H1 (cell line): ENCODE data around the gene PTGIR. TPM values are rescaled to one million over a fixed set of nuclear protein-coding genes. Genes with fewer than 3 reads are reported as not detected.

ENCODE experiments used
- CTCF ChIA-PET: fragments of 300-600 bp; sonication (Branson Sonifier 250); formaldehyde crosslinking; loops from one replicate; lab custom pipeline; 2021; ENCODE audit not compliant: partially characterized antibody; lab: Charles Lee
- POLR2A ChIA-PET: fragments of 300-600 bp; sonication (Branson Sonifier 250); formaldehyde crosslinking; loops from one replicate; lab custom pipeline; 2021; ENCODE audit warnings: inconsistent platforms; ENCODE audit not compliant: partially characterized antibody; lab: Charles Lee
- DNase-seq, 2 experiments: peaks; one replicate each; pipeline versions ENCODE4 v3.0.0 to v3.0.0-alpha.2; 2010 to 2022; ENCODE audit warnings: low spot score in 2 of 2, low read depth in 1 of 2, mixed read lengths in 1 of 2
- FAIRE-seq: peaks from 2 replicates; lab custom pipeline; 2011; peaks lifted over from hg19 to GRCh38; lab: Jason Lieb, UNC
- H2AFZ ChIP-seq: 2 replicates; pipeline ENCODE4 v1.8.1; 2012; ENCODE audit warnings: low read length, inconsistent platforms
- H2AK5ac ChIP-seq: 2 replicates; pipeline ENCODE4 v1.6.1; 2013; ENCODE audit warnings: low read depth, low read length
- H2BK120ac ChIP-seq: replicated peaks from 2 replicates; pipeline ENCODE3; 2013; ENCODE audit warnings: low read depth, low read length, inconsistent platforms
- H2BK12ac ChIP-seq: 2 replicates; pipeline ENCODE4 v1.6.1; 2013; ENCODE audit warnings: low read depth, low read length
- H2BK15ac ChIP-seq: 2 replicates; pipeline ENCODE4 v1.6.1; 2013; ENCODE audit warnings: low read length
- H2BK20ac ChIP-seq: 2 replicates; pipeline ENCODE4 v1.6.1; 2013; ENCODE audit warnings: low read length
- H2BK5ac ChIP-seq: 2 replicates; pipeline ENCODE4 v1.6.1; 2013; ENCODE audit warnings: low read depth, low read length
- H3K14ac ChIP-seq: 2 replicates; pipeline ENCODE4 v1.6.1; 2013; ENCODE audit warnings: inconsistent platforms; ENCODE audit not compliant: insufficient read length
- H3K18ac ChIP-seq: 2 replicates; pipeline ENCODE4 v1.6.1; 2013; ENCODE audit warnings: low read length; ENCODE audit errors: extremely low read depth
- H3K23ac ChIP-seq: 2 replicates; pipeline ENCODE4 v1.6.1; 2013; ENCODE audit warnings: inconsistent platforms; ENCODE audit not compliant: insufficient read length
- H3K23me2 ChIP-seq: 2 replicates; pipeline ENCODE4 v1.6.1; 2013; ENCODE audit warnings: low read depth, low read length
- H3K27ac ChIP-seq: 2 replicates; pipeline ENCODE4 v1.6.1; 2011; ENCODE audit warnings: low read depth, low read length, inconsistent platforms
- H3K27me3 ChIP-seq, 4 experiments: replicated peaks in 1 of 4; 1 replicate in 1 of 4; 2 replicates in 3 of 4; pipeline versions ENCODE4 v1.6.1 to v1.8.1; 2011 to 2013; ENCODE audit warnings: low read length in 3 of 4, mild to moderate bottlenecking in 3 of 4, inconsistent platforms in 2 of 4, mixed read lengths in 2 of 4, moderate library complexity in 1 of 4; ENCODE audit not compliant: control insufficient read depth in 3 of 4, insufficient read depth in 3 of 4; ENCODE audit errors: extremely low read depth in 1 of 4
- H3K36me3 ChIP-seq, 4 experiments: 2 replicates each; pipeline versions ENCODE4 v1.6.1 to v1.8.1; 2011 to 2013; ENCODE audit warnings: mild to moderate bottlenecking in 4 of 4, low read length in 3 of 4, moderate library complexity in 2 of 4, control low read depth in 1 of 4, inconsistent platforms in 1 of 4; ENCODE audit not compliant: insufficient read depth in 4 of 4, control insufficient read depth in 2 of 4
- H3K4ac ChIP-seq: replicated peaks from 2 replicates; pipeline ENCODE3; 2013; ENCODE audit warnings: low read length, low read depth, mixed read lengths, inconsistent platforms; ENCODE audit not compliant: insufficient read length
- H3K4me1 ChIP-seq, 4 experiments: replicated peaks in 1 of 4; 1 replicate in 1 of 4; 2 replicates in 3 of 4; pipeline versions ENCODE4 v1.6.1 to v1.8.1; 2011 to 2013; ENCODE audit warnings: low read length in 3 of 4, inconsistent platforms in 2 of 4, mixed read lengths in 1 of 4; ENCODE audit not compliant: insufficient read depth in 4 of 4, control insufficient read depth in 3 of 4
- H3K4me2 ChIP-seq, 2 experiments: 2 replicates each; pipeline versions ENCODE4 v1.6.1 to v1.8.1; 2011 to 2013; ENCODE audit warnings: low read depth in 2 of 2, low read length in 2 of 2, control low read depth in 1 of 2, inconsistent platforms in 1 of 2, mild to moderate bottlenecking in 1 of 2; ENCODE audit not compliant: insufficient read depth in 1 of 2
- H3K4me3 ChIP-seq, 4 experiments: fragments of 200-600, 300-600 bp in 1 of 4; sonication (generic), shearing (Covaris generic), sonication (Bioruptor Twin) in 1 of 4; 2 replicates each; pipeline versions ENCODE4 v1.5.1 to v1.8.1; 2011 to 2016; ENCODE audit warnings: low read length in 4 of 4, low read depth in 3 of 4, control low read depth in 2 of 4, inconsistent platforms in 2 of 4, mild to moderate bottlenecking in 2 of 4, mixed read lengths in 1 of 4, moderate library complexity in 1 of 4; ENCODE audit not compliant: insufficient read depth in 2 of 4; ENCODE audit errors: extremely low read depth in 1 of 4
- H3K56ac ChIP-seq: replicated peaks from 2 replicates; pipeline ENCODE3; 2013; ENCODE audit warnings: low read depth, mild to moderate bottlenecking, mixed read lengths, low read length, inconsistent platforms; ENCODE audit not compliant: insufficient read length
- H3K79me1 ChIP-seq: 2 replicates; pipeline ENCODE4 v1.6.1; 2013; ENCODE audit warnings: low read depth, low read length, control low read depth
- H3K79me2 ChIP-seq, 2 experiments: 2 replicates each; pipeline versions ENCODE4 v1.6.1 to v1.8.1; 2012 to 2013; ENCODE audit warnings: low read length in 2 of 2, mild to moderate bottlenecking in 2 of 2, inconsistent platforms in 1 of 2; ENCODE audit not compliant: insufficient read depth in 2 of 2, control insufficient read depth in 1 of 2
- H3K9ac ChIP-seq, 4 experiments: replicated peaks in 1 of 4; 1 replicate in 1 of 4; 2 replicates in 3 of 4; pipeline versions ENCODE4 v1.6.1 to v1.8.1; 2011 to 2013; ENCODE audit warnings: low read depth in 3 of 4, low read length in 3 of 4, control low read depth in 2 of 4, mild to moderate bottlenecking in 2 of 4, moderate library complexity in 2 of 4, inconsistent platforms in 1 of 4; ENCODE audit errors: extremely low read depth in 1 of 4
- H3K9me3 ChIP-seq, 2 experiments: 2 replicates each; pipeline versions ENCODE4 v1.6.1 to v1.8.1; 2012 to 2013; ENCODE audit warnings: mild to moderate bottlenecking in 2 of 2, moderate library complexity in 2 of 2, control low read depth in 1 of 2, inconsistent platforms in 1 of 2, low read depth in 1 of 2, low read length in 1 of 2, mixed read lengths in 1 of 2; ENCODE audit not compliant: insufficient read depth in 2 of 2
- H4K20me1 ChIP-seq, 2 experiments: replicated peaks in 1 of 2; 2 replicates each; pipeline versions ENCODE3 to v1.8.1; 2011 to 2013; ENCODE audit warnings: inconsistent platforms in 2 of 2, low read length in 2 of 2, mild to moderate bottlenecking in 1 of 2; ENCODE audit not compliant: insufficient read depth in 2 of 2, control insufficient read depth in 1 of 2
- H4K5ac ChIP-seq: 2 replicates; pipeline ENCODE4 v1.6.1; 2013; ENCODE audit warnings: low read length, low read depth, mixed read lengths, inconsistent platforms; ENCODE audit not compliant: insufficient read length
- H4K8ac ChIP-seq: 2 replicates; pipeline ENCODE4 v1.8.0; 2013; ENCODE audit warnings: mild to moderate bottlenecking, moderate library complexity, low read length, inconsistent platforms; ENCODE audit not compliant: insufficient read depth; ENCODE audit errors: extremely low read depth
- H4K91ac ChIP-seq: replicated peaks from 2 replicates; pipeline ENCODE3; 2013; ENCODE audit warnings: low read length, mixed read lengths, inconsistent platforms; ENCODE audit not compliant: insufficient read length
- ASH2L ChIP-seq: fragments of 200-600, 300-600 bp; sonication (generic); IDR thresholded peaks from one replicate; pipeline ENCODE4 v1.7.1; 2017; ENCODE audit warnings: low read length
- BRCA1 ChIP-seq: IDR thresholded peaks from 2 replicates; pipeline ENCODE4 v1.6.1; 2012; ENCODE audit warnings: low read depth, low read length, improper control_type of control experiment
- CHD2 ChIP-seq: IDR thresholded peaks from 2 replicates; pipeline ENCODE4 v1.6.1; 2012; ENCODE audit warnings: low read length, improper control_type of control experiment
- GTF2F1 ChIP-seq: IDR thresholded peaks from 2 replicates; pipeline ENCODE4 v1.6.1; 2012; ENCODE audit warnings: low read depth, low read length, improper control_type of control experiment, borderline replicate concordance
- HDAC6 ChIP-seq: IDR thresholded peaks from one replicate; pipeline ENCODE4 v1.7.1; 2012; ENCODE audit warnings: low read depth, mild to moderate bottlenecking, inconsistent platforms, low read length, moderate library complexity
- JUN ChIP-seq: IDR thresholded peaks from 2 replicates; pipeline ENCODE4 v1.6.1; 2011; ENCODE audit warnings: low read depth, mild to moderate bottlenecking, improper control_type of control experiment, low read length
- NRF1 ChIP-seq: IDR thresholded peaks from 2 replicates; pipeline ENCODE4 v1.6.1; 2011; ENCODE audit warnings: mild to moderate bottlenecking, low read depth, low read length, improper control_type of control experiment
- POLR2A ChIP-seq, 2 experiments: IDR thresholded peaks; 1 replicate in 1 of 2; 2 replicates in 1 of 2; pipeline ENCODE4 v1.6.1; 2011; ENCODE audit warnings: low read depth in 2 of 2, low read length in 2 of 2, mild to moderate bottlenecking in 2 of 2; ENCODE audit errors: control extremely low read depth in 1 of 2
- SAP30 ChIP-seq: fragments of 300-600 bp; sonication (generic); IDR thresholded peaks from 2 replicates; pipeline ENCODE4 v1.7.1; 2012; ENCODE audit warnings: low read length, moderate library complexity, mild to moderate bottlenecking, inconsistent platforms; ENCODE audit not compliant: insufficient read depth, insufficient replicate concordance
- SRF ChIP-seq: IDR thresholded peaks from 2 replicates; pipeline ENCODE4 v1.6.1; 2011; ENCODE audit warnings: mild to moderate bottlenecking, low read depth, low read length, moderate library complexity
- WGBS, 2 experiments: shearing (Covaris generic) in 1 of 2; methylation state at CpG; one replicate each; pipeline versions ENCODE4 v1.1.6 to v1.1.7; 2013 to 2015; ENCODE audit warnings: low lambda C conversion rate in 2 of 2, mixed read lengths in 2 of 2, inconsistent platforms in 1 of 2, low coverage in 1 of 2, missing lambda C conversion rate in 1 of 2; ENCODE audit not compliant: insufficient replicate concordance in 2 of 2, insufficient coverage in 1 of 2, insufficient read length in 1 of 2; ENCODE audit errors: extremely low coverage in 1 of 2, missing lambda C conversion rate in 1 of 2; 5-methylcytosine and 5-hydroxymethylcytosine counted together
- polyA plus RNA-seq, 7 experiments: library from polyadenylated mRNA; depleted of rRNA in 3 of 7; stranded (reverse) in 5 of 7; unstranded in 2 of 7; fragments of >200 nt in 5 of 7; fragments of 200-250 nt in 2 of 7; gene quantifications; 1 replicate in 5 of 7; 2 replicates in 1 of 7; 4 replicates in 1 of 7; pipeline versions ENCODE4 v1.2.1 to v1.2.3, GENCODE V29; 2011 to 2013; ENCODE audit warnings: missing spikeins in 2 of 7, mixed read lengths in 2 of 7
- total RNA-seq: library from RNA; stranded (reverse); fragmentation: NEBNext Ultra II Directional; extraction: Animal tissue kit (Norgen Biotek cat#: 25700); gene quantifications from 2 replicates; pipeline ENCODE4 v1.2.1, GENCODE V29; 2021

The PTGIR gene
- total and polyA plus RNA-seq, 2 of the 8 experiments (the other 6 are each of a cell fraction or from before 2014, with no cell fraction given) = 0.15 TPM; not detected in 1

GRCh38 chr19:46620267-46620666 is 4.6 kb downstream of the PTGIR start:
- no peak overlapping the region for H3K56ac ChIP-seq
- H3K79me1 ChIP-seq = no peaks in the 10 kb centered on the region
- H3K79me2 ChIP-seq = no peaks in the 10 kb centered on the region
- no peak for FAIRE-seq
- no peaks in the 10 kb centered on the region for H3K27me3 ChIP-seq
- H4K5ac ChIP-seq = no peak overlapping the region
- H3K27ac ChIP-seq = no peak overlapping the region
- no peak overlapping the region for H2BK15ac ChIP-seq
- H3K4ac ChIP-seq = no peak overlapping the region
- DNase-seq = no peak
- H4K20me1 ChIP-seq = no peaks in the 10 kb centered on the region
- WGBS, 2 experiments = 83% methylated on average over 3 of the region's 3 CpGs; no CpG with 5 or more reads in 1 of the 2 experiments
- H3K36me3 ChIP-seq = no peaks in the 10 kb centered on the region
- H2AK5ac ChIP-seq = no peak overlapping the region
- 0 out of 2 replicates have a peak overlapping the region, but pooled peaks have one; percentile 63 for H2BK12ac ChIP-seq
- no peak overlapping the region for H3K14ac ChIP-seq
- H3K4me3 ChIP-seq = no peak overlapping the region
- no peak overlapping the region for H2BK120ac ChIP-seq
- no peak overlapping the region for H3K18ac ChIP-seq
- H3K9me3 ChIP-seq = no peaks in the 10 kb centered on the region
- no peak overlapping the region for H2AFZ ChIP-seq
- H4K8ac ChIP-seq = no peak overlapping the region
- no peak overlapping the region for H2BK20ac ChIP-seq
- H3K23me2 ChIP-seq = no peaks in the 10 kb centered on the region
- CTCF ChIA-PET = interaction anchor here (0.7 to 15.6 kb wide), 12 partner anchors 4 to 133 kb away, joined by 3 to 341 read pairs (median 4); partner anchors contain the start of genes CALM3, DACT3 and PTGIR
- H3K4me1 ChIP-seq = peaks cover 0 to 9% (median 4%) of the 10 kb centered on the region in 4 experiments; a peak in 4 of 7 replicates
- H3K23ac ChIP-seq = no peak overlapping the region
- H3K4me2 ChIP-seq = no peak overlapping the region
- H4K91ac ChIP-seq = no peak overlapping the region
- H2BK5ac ChIP-seq = no peak overlapping the region
- POLR2A ChIA-PET = interaction anchor here (0.9 to 2.6 kb wide), 5 partner anchors 9 to 20 kb away, joined by 3 to 10 read pairs (median 6); no protein-coding TSS in a partner anchor
- no peak overlapping the region for H3K9ac ChIP-seq
- TF ChIP-seq ASH2L (no peak), SAP30 (no peak), CHD2 (no peak), POLR2A (IDR thresholded peaks at IDR 0.05; ENCODE audit: control extremely low read depth in 1 of 2, low read depth in 2 of 2, low read length in 2 of 2) (no peak), GTF2F1 (no peak), JUN (no peak), SRF (no peak), HDAC6 (no peak), BRCA1 (no peak), NRF1 (no peak)
